ENCODE results near the gene ATP1A2.
"Not testable (repeated sequence)": the region's sequence is repeated elsewhere in the genome, so short reads cannot be mapped to it uniquely, and the experiment has no call there.

The ATP1A2 gene

DNA sequence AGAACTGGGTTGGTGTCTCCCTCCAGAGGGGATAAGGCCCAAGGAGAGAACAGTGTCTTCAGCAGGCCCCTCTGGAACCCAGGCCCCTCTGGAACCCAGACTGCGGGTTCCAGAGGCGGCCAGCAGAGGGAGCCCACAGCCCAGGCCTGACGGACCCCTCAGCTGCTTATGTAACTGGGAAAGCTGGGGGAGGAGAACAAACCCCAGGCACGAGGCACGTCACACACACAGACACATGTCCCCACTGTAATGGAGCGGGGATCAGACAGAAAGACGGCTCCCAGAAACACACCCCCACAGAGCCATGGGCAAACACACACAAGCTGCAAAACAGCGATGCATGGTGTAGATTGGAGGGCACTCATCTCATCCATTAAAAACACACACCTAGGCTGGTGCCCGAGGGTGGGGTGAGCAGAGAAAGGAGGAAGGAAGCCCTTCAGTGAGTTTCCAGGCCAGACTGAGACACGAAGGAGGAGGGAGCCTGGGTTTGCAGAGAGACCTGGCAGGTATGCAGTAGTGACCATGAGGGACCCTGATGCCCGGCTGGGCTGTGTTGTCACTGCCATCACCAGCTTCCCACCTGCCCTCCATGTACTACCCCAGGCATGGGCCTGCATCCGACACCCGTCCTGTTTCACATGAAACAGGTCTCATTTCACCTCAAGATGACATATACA, 14.4 kb upstream of the ATP1A2 start:
- DNase-seq (ENCODE audit: low read depth in 3 of 3): peak; percentile 55 to 64 (median 62)

DNA sequence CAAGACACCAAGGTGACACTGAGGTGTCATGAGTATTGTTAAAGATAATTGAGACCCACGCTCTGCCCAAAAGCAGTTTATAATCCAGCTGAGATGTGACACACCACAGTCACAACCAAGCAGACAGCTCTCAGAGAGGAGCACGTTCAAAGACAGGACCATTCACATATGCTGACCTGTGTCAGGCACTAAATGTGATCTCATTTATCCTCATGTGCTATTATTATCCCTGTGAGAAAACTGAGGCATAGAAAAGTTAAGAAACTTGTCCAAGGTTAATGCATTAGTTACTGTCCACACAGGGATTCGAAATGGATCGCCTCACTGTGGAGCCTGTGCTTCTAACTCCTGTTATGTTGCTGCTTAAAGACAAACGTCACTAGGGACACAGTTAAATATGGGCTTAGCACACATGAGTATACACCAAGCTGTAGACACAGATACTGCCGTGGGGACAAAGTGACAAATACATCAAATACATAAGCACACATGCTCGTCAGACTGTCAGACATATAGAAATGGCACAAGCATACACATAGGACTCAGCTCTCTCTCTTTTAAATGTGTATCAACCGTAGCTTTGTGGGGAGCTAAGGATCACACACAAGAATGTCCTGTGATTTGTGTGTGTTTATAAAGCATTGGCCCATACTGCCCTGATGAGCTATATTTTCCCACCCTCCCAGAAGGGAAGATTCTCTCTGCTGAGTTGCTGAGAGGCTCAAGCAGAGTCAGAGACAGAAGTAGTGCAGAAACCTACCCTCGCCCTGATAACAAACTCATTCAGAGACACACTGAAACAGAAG, 13.6 kb upstream of the ATP1A2 start:
- no peak for DNase-seq (ENCODE audit: low read depth in 3 of 3)

DNA sequence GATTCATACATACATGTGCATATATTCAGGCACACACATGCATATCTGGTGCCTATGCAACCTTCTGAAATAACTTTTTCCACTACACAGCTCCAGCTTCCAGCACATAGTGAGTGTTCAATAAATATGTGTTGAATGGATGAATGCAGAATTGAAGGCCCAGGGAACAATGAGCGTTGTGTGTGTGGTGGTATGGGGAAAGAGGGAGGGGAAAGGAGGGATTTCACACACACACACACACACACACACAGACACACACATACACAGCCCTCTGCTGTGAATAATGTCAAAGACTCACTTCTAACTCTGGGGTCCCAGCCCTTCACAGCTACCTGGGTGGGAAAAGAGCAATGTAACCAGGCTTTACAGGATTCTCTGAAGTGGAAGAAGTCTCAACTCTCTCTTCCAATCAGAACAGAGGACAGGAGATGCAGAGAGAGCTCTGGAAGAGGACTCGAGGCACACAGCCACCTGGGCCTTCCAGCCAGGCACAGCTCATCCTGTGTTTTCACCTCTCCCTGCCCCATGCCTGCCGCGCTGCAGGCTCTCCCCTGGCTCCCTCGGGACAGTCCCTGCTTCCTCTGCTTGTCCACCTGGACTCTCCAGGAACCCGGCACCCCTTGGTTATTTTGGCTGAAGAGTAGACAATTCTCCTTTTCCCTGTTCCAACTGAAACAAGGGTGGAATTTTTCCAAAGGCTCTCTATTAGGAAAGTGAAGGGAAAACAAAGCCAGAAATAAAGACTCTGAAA, 11.7 kb upstream of the ATP1A2 start:
- DNase-seq (ENCODE audit: low read depth in 3 of 3): no peak

DNA sequence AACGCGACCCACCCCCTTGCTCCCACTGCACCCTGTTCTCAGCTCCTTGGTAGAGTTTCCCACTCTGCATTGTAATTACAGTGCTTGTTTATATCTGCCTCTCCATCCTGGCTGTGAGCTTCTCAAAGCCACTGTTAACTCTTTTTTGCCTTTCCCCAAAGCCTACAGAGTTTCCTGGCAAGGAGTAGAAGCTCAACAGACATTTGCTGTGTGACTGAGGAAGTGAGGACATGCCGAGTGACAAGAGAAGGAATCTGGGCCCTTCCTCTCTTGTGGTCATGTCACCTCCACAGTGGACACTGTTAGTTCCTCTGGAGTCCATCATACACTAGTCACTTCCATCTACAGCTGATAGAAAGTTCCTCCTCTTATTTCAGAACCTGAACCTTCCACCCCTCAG, 11.1 kb upstream of the ATP1A2 start:
- DNase-seq (ENCODE audit: low read depth in 3 of 3): no peak

DNA sequence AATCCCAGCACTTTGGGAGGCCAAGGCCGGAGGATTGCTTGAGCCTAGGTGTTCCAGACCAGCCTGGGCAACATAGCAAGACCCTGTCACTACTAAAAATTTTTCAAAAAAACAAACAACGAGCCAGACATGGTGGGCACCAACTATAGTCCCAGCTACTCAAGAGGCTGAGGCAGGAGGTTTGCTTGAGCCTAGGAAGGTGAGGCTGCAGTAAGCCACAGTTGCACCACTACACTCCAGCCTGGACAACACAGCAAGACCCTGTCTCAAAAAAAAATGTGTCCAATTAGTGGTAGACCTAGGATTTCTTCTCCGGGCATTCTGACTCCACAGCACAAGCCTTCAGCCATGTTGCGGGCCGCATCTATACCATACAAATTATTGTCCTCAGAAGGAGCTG, 10.4 kb upstream of the ATP1A2 start:
- no peak for DNase-seq (ENCODE audit: low read depth in 3 of 3)

DNA sequence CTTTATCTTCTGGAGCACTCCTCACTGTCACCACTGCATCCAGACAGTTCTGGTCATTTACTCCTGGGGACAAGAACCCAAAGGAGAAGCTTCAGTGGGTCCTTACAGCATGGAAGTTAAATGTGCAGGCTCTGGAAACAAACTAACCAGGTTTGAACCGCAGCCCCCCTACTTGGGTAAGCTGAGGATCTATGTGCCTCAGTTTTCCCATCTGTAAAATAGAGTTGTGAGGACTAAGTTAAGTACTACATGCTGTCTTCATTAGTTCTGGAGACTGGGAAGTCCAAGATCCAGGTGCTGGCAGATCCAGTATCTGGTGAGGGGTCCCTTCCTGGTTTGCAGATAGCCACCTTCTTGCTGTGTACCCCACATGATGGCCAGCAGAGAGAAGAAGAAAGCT, 8.0 kb upstream of the ATP1A2 start:
- DNase-seq (ENCODE audit: low read depth in 3 of 3): no peak

DNA sequence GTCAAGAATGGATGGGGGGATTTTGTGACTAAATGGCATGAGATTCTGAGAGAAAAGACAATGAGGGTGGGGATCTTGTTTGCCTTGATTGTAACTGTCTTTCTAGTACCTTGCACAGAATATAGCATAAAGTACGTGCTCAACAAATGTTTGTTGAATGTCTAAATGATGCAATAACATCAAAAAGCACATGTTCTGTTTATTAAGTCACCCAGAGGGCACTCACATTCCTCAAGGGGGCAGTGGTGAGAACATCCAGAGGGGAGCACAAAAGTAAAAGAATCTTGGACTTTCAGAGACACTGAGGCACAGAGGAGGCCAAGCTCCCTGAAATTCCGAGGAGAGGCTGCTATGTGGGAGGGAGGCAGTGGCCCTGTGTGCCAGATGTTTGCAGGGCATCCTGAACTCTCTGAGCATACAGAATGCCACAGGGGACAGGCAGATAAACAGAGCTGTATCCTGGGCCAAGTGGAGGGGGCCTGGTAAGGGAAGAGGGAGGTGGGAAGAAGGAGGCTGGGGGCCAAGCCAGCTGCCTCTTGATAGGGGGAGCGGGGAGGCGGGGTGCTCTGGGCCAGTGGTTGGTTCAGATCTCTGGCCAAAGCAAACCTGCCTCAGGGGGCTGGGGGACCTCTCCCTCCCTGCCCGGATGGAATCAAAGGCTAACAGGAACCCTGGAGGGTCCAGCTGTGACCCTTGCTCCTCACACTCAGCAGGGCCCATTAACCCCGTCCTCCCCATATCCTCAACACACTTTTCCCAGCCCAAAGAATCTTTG, 6.5 kb upstream of the ATP1A2 start:
- peak in 1 of 3 donors; percentile 53 for DNase-seq (ENCODE audit: low read depth in 3 of 3)

DNA sequence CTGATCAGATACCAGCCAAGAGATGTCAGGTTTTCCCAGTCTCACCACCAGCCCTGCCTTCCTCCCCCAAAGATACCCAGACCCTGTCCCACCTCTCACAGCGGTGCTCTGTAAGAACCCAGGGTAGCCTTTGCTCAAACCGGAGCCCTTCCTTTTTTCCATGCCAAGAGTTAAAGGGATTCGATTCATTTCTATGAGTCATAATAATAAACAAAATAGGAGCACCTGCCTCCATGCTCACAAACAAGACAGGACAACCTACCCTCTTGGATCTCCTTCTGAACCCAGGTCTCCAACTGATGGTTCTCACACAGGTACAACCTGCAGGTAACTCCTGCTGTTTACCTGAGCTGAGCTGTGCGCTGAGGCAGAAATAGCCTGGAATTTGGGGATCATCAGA, 5.9 kb upstream of the ATP1A2 start:
- DNase-seq (ENCODE audit: low read depth in 3 of 3): no peak

DNA sequence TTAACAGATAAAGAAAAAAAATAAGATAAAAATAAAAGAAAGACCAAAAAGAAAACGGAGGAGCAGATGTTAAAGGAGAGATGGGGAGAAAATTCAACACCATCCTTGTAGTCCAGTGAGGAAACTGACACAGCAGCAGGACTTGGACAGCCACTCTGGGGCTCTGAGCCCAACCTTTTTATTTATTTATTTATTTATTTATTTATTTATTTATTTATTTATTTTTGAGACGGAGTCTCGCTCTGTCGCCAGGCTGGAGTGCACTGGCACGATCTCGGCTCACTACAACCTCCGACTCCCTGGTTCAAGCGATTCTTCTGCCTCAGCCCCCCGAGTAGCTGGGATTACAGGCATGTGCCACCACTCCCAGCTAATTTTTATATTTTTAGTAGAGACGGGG, 4.1 kb upstream of the ATP1A2 start:
- not testable (repeated sequence) for DNase-seq (ENCODE audit: low read depth in 3 of 3)

DNA sequence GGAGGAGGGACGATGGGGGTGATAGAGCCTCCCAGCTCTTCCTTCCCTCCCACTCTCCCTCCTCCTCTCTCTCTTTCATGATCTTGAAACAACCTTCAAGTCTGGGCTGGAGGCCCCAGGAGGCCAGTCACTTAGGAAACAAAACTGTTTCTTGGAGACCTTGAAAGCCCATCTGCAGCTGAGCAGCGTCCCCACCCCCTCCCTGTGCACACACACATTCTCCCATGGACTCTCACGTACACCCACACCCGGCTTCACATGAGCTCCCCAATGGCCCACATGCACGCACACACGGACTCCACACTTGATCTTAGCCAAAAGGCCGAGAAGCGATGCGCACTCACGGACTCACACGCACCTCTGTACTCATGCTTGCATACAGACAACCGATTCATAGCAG, 3.2 kb upstream of the ATP1A2 start:
- DNase-seq (ENCODE audit: low read depth in 3 of 3): no peak

DNA sequence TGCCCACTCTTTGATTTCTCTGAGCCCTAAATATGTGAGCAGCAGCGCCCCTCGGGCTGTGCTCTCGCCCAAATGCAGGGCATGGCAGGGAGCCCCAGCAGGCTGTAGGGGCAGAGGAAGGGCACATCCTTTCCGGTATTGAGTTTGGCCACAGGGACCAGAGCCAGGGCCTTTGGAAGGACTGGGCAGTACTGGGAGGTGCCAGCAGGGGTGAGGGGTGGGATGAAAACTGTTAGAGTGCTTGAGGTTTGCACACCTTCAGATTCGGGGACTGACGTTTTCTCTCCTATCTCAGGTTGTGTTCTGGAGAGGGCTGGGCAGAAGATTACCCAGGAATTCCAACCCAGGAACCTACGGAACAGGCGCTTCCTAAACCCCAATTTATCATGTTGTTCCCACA, 2.2 kb upstream of the ATP1A2 start:
- no peak for DNase-seq (ENCODE audit: low read depth in 3 of 3)

DNA sequence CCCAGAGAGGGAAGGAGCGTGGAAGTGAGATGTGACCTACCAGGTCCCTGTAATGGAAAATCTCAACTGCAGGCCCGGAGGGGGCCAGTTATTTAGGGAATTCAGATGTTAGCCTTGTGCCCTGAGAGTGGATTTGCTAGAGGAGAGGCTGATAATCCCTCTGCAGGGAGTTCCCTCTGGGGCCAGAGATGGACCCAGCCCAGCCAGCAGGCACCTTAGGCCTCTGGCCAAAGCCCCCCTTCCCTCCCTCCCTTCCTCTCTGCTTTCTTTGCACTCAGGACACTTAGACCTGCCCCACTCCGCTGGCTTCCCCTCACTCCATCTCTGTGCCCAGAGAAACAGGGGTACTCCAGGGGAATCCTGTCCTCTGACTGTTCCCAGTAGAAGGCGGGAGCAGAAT, 1.5 kb upstream of the ATP1A2 start:
- DNase-seq (ENCODE audit: low read depth in 3 of 3): no peak

DNA sequence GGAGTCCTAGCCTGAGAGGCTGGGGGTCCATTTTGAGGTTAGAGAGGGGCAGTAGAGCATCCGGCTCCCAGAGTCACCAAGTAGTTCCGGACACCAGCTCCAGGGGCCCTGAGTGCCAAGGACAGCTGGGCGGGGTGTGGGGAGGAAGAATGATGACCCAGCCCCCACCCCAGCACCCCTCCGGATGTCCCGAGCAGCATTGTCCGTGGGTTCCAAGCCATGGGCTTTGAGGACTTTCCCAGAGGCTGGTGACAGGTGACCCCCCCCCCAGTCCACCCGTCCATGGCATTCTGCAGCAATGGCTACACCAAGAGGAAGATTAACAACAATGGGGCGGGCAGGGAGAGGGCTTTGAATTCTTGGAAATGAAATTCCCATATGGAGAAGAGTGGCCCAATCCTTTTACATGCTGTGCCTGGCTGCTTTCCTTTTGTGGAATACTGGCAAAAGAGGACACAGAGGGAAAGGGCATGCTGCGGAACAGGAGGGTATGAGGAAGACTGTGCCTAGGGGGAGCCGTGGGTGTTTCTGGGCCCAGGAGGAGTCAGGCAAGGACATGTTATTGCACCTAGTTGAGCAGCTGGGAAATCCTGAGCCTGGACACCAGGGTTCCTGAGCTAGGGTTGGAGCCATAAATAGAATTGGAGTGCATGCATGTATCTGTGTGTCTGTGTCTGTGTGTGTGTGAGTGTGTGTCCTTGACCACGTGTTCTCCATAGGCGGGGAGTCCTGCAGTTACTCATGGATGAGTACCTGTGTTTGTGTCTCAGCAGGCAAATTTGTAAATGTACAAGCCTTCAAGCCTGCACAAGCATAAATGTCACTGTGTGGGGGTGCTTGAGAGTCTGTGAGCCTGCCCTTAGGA, 956 bp downstream of the ATP1A2 start:
- DNase-seq (ENCODE audit: low read depth in 3 of 3): no peak

DNA sequence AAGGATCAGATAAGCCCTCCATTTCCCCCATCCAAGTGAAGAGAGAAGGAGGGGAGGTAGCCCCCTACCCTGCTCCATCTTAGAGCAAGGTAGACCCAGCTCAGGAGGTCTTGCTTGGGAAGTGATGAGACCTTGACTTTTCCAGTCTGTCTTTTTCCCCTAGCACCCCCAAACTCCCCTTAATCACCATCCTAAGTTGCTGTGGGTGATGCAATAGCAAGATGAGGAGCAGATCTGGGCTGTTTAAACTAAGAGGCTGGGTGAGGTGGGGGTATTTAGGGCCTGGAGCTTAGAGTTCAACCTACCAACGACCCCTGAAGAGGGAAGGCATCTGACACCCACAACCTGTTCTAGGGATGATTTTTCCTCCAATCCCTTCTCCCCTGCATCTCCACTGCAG, 1.7 kb downstream of the ATP1A2 start:
- DNase-seq (ENCODE audit: low read depth in 3 of 3): no peak

DNA sequence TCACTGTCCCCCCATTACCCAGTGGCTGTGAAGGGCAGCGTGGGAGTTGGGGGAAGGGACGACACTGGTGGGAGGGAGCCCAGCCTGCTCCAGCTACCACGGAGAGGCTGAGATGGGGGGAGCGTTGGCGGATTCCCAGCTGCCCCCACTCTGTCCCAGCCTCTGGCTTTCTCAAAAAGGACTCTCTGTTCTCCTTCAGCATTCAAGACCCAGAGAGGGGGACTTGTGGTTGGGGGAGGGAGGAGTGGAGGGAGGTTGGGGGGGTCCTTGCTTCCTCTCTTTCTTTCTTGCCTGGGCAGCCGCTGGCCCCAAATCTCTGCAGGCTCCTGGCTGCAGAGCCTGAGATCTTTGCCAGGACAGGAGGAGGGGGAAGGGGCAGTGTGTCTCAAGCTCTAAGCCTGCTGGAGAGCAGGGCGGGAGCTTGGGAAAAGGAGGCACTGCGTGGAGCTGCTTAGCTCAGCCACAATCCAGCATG, 2.2 kb downstream of the ATP1A2 start:
- no peak for DNase-seq (ENCODE audit: low read depth in 3 of 3)

DNA sequence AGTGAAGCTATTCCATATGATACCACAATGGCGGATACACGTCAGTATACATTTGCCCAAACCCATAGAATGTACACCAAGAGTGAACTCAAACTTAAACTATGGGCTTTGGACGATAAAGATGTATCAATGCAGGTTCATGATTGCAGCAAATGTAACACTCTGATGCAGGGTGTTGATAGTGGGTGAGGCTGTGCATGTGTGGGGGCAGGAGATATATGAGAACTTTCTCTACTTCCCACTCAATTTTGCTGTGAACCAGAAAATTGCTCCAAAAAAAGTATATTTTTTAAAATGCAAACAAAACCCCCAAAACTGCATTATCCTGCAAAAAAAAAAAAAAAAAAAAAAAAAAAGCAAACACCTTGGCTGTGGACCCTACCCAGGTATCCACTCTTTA, 3.4 kb downstream of the ATP1A2 start:
- DNase-seq (ENCODE audit: low read depth in 3 of 3): no peak

DNA sequence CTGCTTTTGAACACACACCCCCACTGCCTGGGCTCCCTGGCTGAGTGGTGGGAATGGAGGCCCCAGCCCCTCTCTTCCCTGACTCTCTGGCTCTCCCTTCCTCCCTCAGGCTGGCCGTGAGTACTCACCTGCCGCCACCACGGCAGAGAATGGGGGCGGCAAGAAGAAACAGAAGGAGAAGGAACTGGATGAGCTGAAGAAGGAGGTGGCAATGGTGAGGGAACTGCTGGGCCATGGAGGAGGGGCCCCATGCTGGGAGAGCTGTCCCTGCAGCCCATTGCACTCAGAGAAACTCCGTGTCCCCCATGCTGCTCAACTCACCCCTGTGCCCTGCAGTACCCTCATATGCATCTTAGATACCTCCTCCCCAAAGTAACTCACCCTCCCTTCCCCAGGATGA, 5.2 kb downstream of the ATP1A2 start:
- no peak for DNase-seq (ENCODE audit: low read depth in 3 of 3)

DNA sequence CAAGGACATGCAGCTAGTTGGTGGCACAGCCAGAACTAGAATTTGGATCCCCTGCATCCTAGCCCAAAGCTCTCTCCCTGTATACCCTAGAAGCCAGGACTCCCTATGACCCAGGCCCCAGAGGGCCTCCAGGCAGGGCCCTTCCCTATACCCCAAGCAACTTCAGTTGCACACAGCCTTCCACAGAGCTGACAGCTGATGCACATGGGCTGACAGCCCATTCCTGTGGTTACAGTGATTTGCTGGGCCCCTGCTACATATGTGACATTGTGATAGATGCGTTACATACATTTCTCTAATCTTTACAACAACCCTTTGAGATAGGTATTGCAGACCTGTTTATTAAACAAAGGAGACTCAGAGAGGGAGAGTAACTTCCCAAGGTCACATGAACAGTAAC, 5.8 kb downstream of the ATP1A2 start:
- DNase-seq (ENCODE audit: low read depth in 3 of 3): no peak

DNA sequence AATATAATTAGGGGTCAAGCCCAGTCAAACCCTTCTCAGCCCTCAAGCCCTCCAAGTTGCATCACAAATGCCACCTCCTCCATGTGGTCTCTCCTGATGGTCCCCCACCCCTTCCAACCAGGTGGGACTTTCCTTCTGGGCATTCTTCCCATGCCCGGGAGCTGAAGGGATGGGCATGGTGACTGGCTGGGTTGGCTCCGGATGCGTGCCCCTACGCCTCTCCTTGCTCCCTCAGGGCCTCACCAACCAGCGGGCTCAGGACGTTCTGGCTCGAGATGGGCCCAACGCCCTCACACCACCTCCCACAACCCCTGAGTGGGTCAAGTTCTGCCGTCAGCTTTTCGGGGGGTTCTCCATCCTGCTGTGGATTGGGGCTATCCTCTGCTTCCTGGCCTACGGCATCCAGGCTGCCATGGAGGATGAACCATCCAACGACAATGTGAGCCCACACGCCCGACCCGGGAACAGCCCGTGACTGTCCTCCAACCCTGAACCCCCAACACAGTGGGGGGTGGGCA, 7.5 kb downstream of the ATP1A2 start:
- no peak for DNase-seq (ENCODE audit: low read depth in 3 of 3)

DNA sequence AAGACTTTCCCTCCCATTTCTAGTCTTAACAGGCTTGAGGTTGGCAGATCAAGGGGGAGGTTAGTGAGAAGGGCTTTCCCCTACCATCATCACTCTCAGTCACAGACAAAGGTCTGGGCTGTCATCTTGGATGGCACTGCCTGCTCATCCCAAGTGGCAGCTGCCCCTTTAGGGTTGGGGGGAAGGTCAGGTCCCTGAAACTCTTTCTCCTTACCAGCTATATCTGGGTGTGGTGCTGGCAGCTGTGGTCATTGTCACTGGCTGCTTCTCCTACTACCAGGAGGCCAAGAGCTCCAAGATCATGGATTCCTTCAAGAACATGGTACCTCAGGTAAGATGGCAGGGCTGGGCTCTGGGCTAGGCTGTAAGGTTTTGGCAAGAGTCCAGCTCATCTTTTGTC, 8.2 kb downstream of the ATP1A2 start:
- DNase-seq (ENCODE audit: low read depth in 3 of 3): no peak
